Sigmoid colon (tissue), 7 donors: ENCODE measurements around the gene SNCG. TPM values are rescaled to one million over a fixed set of nuclear protein-coding genes. Genes with fewer than 3 reads are reported as not detected.

ENCODE experiments used
- DNase-seq: peaks from one replicate; pipeline ENCODE4 v3.0.0-alpha.2; 2019
- H3K27ac ChIP-seq, 4 donors: fragments of 200-600 bp; sonication (generic); one replicate each; pipeline ENCODE4 v1.5.1; 2016 to 2019; ENCODE audit warnings: mild to moderate bottlenecking in 1 of 4
- H3K27me3 ChIP-seq, 3 donors: fragments of 200-600 bp; sonication (generic); one replicate each; pipeline ENCODE4 v1.5.1; 2019; ENCODE audit warnings: mild to moderate bottlenecking in 1 of 3
- H3K36me3 ChIP-seq, 4 donors: fragments of 200-600 bp; sonication (generic); one replicate each; pipeline ENCODE4 v1.5.1; 2016 to 2019
- H3K4me1 ChIP-seq, 4 donors: fragments of 200-600 bp; sonication (generic); one replicate each; pipeline ENCODE4 v1.5.1; 2017 to 2019
- H3K4me3 ChIP-seq, 4 donors: fragments of 200-600 bp; sonication (generic); one replicate each; pipeline ENCODE4 v1.5.1; 2017 to 2019; ENCODE audit warnings: mild to moderate bottlenecking in 2 of 4, moderate library complexity in 1 of 4
- H3K9me3 ChIP-seq, 4 donors: fragments of 200-600 bp in 3 of 4; sonication (generic) in 3 of 4; one replicate each; pipeline versions ENCODE4 v1.5.1 to v1.6.1; 2013 to 2019
- EP300 ChIP-seq, 4 donors: sonication (generic); formaldehyde crosslinking; IDR thresholded peaks; one replicate each; pipeline ENCODE4 v1.6.1; 2017; ENCODE audit warnings: antibody characterized with exemption in 4 of 4
- POLR2A ChIP-seq, 2 donors: fragments of 450-650 bp; IDR thresholded peaks; one replicate each; pipeline ENCODE4 v1.6.1; 2016; ENCODE audit warnings: antibody characterized with exemption in 2 of 2, mild to moderate bottlenecking in 2 of 2, moderate library complexity in 2 of 2
- POLR2AphosphoS5 ChIP-seq, 4 donors: sonication (generic); formaldehyde crosslinking; IDR thresholded peaks; one replicate each; pipeline ENCODE4 v1.6.1; 2017; ENCODE audit warnings: antibody characterized with exemption in 4 of 4
- WGBS, 2 donors: extraction: QIAGEN DNeasy Blood & Tissue Kit; methylation state at CpG; one replicate each; pipeline ENCODE4 v1.1.7; 2013; 5-methylcytosine and 5-hydroxymethylcytosine counted together
- intact Hi-C: fragments of 100-400 bp; cut with DNase I; formaldehyde crosslinking; loops from one replicate; pipeline ENCODE4 v1.15.1; 2023
- polyA plus RNA-seq, 3 donors: library from polyadenylated mRNA; stranded (reverse); fragments of 200-250 nt; gene quantifications; one replicate each; pipeline ENCODE4 v1.2.3, GENCODE V29; 2013
- total RNA-seq, 4 donors: library from RNA; depleted of rRNA; stranded (reverse); fragments of >200 nt; gene quantifications; one replicate each; pipeline ENCODE4 v1.1.0, GENCODE V29; 2016
- TF ChIP-seq, protein P1 (sequence below), 4 experiments: fragments of 450-650 bp in 3 of 4; fragments of 200-600 bp in 1 of 4; IDR thresholded peaks; one replicate each; pipeline ENCODE4 v1.5.1; 2016 to 2019; ENCODE audit warnings: antibody characterized with exemption in 4 of 4, mild to moderate bottlenecking in 3 of 4, moderate library complexity in 2 of 4
- donor health status: healthy with polysubstance abuse.
- donor health status: Bipolar disorder and iron deficiency.
- donor health status: healthy.

Gene SNCG
- 10 to 100 TPM; 24.2 to 55.0 (median 38.4) TPM for total RNA-seq
- polyA plus RNA-seq: 10 to 100 TPM in 2 of 3 donors, 1 to 10 TPM in 1; 4.6 to 24.0 (median 11.4) TPM

- TF ChIP-seq, protein P1, sequence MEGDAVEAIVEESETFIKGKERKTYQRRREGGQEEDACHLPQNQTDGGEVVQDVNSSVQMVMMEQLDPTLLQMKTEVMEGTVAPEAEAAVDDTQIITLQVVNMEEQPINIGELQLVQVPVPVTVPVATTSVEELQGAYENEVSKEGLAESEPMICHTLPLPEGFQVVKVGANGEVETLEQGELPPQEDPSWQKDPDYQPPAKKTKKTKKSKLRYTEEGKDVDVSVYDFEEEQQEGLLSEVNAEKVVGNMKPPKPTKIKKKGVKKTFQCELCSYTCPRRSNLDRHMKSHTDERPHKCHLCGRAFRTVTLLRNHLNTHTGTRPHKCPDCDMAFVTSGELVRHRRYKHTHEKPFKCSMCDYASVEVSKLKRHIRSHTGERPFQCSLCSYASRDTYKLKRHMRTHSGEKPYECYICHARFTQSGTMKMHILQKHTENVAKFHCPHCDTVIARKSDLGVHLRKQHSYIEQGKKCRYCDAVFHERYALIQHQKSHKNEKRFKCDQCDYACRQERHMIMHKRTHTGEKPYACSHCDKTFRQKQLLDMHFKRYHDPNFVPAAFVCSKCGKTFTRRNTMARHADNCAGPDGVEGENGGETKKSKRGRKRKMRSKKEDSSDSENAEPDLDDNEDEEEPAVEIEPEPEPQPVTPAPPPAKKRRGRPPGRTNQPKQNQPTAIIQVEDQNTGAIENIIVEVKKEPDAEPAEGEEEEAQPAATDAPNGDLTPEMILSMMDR (IDR thresholded peaks at IDR 0.05): no peak
- peak in 1 of 4 donors; percentile 22 for TF ChIP-seq POLR2AphosphoS5 (IDR thresholded peaks at IDR 0.05)
- 35 to 55% methylated on average over 22 of the region's 22 CpGs for WGBS, 2 donors
- Histone ChIP-seq H3K27ac (peak within 1 kb of the TSS; percentile 63 to 77 (median 68)), H3K4me3 (peak within 1 kb of the TSS in 3 of 4 donors; percentile 2 to 28 (median 16)), H3K4me1 (peaks cover 0 to 48% (median 34%) of the 10 kb centered on the region in 4 donors), H3K27me3 (no peaks in the 10 kb centered on the region), H3K36me3 (no peaks in the 10 kb centered on the region), H3K9me3 (no peaks in the 10 kb centered on the region)
- intact Hi-C loops: no loop called here
- peak; percentile 65 for DNase-seq
Measured at GRCh38 chr10:86958116-86958900, at the start of gene SNCG. Gene SNCG, plus strand, starts transcription at chr10:86958599. Its CDS starts 99 bp downstream, at chr10:86958698.

- WGBS, 2 donors: 67 to 73% methylated on average over 1 of the region's 1 CpG
- intact Hi-C loops: no loop called here
- no peak for DNase-seq
- Histone ChIP-seq H3K27ac (peak overlapping the region in 2 of 4 donors; percentile 18 to 22), H3K9me3 (no peaks in the 10 kb centered on the region), H3K27me3 (no peaks in the 10 kb centered on the region), H3K4me1 (peaks cover 0 to 9% (median 4%) of the 10 kb centered on the region in 4 donors), H3K4me3 (no peak overlapping the region), H3K36me3 (peaks cover 0 to 77% (median 12%) of the 10 kb centered on the region in 4 donors)
- TF ChIP-seq, protein P1 (IDR thresholded peaks at IDR 0.05): no peak
- TF ChIP-seq EP300 (IDR thresholded peaks at IDR 0.05) (no peak), POLR2A (IDR thresholded peaks at IDR 0.05) (no peak), POLR2AphosphoS5 (IDR thresholded peaks at IDR 0.05) (no peak)
Measured at GRCh38 chr10:86914734-86915133, 43.7 kb upstream of the SNCG start.

- intact Hi-C loops: no loop called here
- peak overlapping the region; percentile 39 to 64 (median 60) for H3K27ac ChIP-seq
- WGBS, 2 donors: 71 to 75% methylated on average over 5 of the region's 5 CpGs
- no peaks in the 10 kb centered on the region for H3K9me3 ChIP-seq
- no peak for DNase-seq
- TF ChIP-seq POLR2AphosphoS5 (IDR thresholded peaks at IDR 0.05): no peak
- TF ChIP-seq, protein P1 (IDR thresholded peaks at IDR 0.05): no peak
- no peak for TF ChIP-seq EP300 (IDR thresholded peaks at IDR 0.05)
- TF ChIP-seq POLR2A (IDR thresholded peaks at IDR 0.05): no peak
- H3K4me1 ChIP-seq: peaks cover 0 to 17% (median 13%) of the 10 kb centered on the region in 4 donors
- no peak overlapping the region for H3K4me3 ChIP-seq
- H3K27me3 ChIP-seq: no peaks in the 10 kb centered on the region
- peaks cover 0 to 95% (median 22%) of the 10 kb centered on the region in 4 donors for H3K36me3 ChIP-seq
Measured at GRCh38 chr10:86918022-86918471, 40.4 kb upstream of the SNCG start.

DNA sequence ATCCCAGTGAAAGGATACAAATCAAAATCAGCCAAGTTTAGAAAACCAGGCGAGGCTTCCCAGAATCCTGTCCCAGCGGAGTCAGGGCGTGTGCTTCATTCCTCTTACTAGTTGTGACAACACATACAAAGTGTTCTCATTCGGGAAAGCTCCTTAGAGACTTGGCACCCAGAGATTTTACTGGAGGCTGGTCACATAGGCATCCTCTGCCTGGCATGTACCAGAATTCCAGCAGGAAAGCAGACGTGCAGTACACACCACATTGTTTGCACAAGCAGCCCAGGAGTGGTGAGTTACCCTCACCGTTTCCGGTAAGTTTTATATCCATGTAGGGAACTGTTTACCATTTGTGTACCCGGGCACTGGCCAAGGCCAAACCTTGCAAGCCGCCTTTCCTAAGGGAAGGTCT lies 35.8 kb upstream of the SNCG start:
- 30 to 72% methylated on average over 9 of the region's 9 CpGs for WGBS, 2 donors
- H3K4me3 ChIP-seq: no peak overlapping the region
- intact Hi-C loops: no loop called here
- peaks cover 0 to 58% (median 16%) of the 10 kb centered on the region in 4 donors for H3K36me3 ChIP-seq
- peak overlapping the region; percentile 24 to 72 (median 52) for H3K27ac ChIP-seq
- no peaks in the 10 kb centered on the region for H3K9me3 ChIP-seq
- TF ChIP-seq POLR2AphosphoS5 (IDR thresholded peaks at IDR 0.05) (peak in 2 of 4 donors; percentile 20 to 43), POLR2A (IDR thresholded peaks at IDR 0.05) (no peak), EP300 (IDR thresholded peaks at IDR 0.05) (peak in 1 of 4 donors; percentile 13)
- TF ChIP-seq, protein P1 (IDR thresholded peaks at IDR 0.05): no peak
- H3K4me1 ChIP-seq: peaks cover 0 to 26% (median 16%) of the 10 kb centered on the region in 4 donors
- no peaks in the 10 kb centered on the region for H3K27me3 ChIP-seq
- DNase-seq: no peak
